DOHH2 (cell line): Measurements from ENCODE around the gene CMKLR1.

Experiments
- H3F3A ChIP-seq: fragments of 200-600 bp; sonication (generic), shearing (Covaris generic); 2 replicates; pipeline ENCODE4 v1.6.0; 2016; ENCODE audit warnings: antibody characterized with exemption, mild to moderate bottlenecking; ENCODE audit not compliant: control insufficient read depth, insufficient read depth
- H3K27ac ChIP-seq: fragments of 200-600 bp; sonication (generic); 2 replicates; pipeline ENCODE4 v1.5.1; 2014; ENCODE audit warnings: low read depth, mild to moderate bottlenecking, low read length, moderate library complexity
- H3K27me3 ChIP-seq: fragments of 200-600 bp; sonication (generic); 2 replicates; pipeline ENCODE4 v1.6.1; 2014; ENCODE audit warnings: mild to moderate bottlenecking, low read length, mixed read lengths; ENCODE audit not compliant: control insufficient read depth
- H3K36me3 ChIP-seq: fragments of 200-600 bp; sonication (generic); 2 replicates; pipeline ENCODE4 v1.6.1; 2014; ENCODE audit warnings: mild to moderate bottlenecking, low read length, moderate library complexity, mixed read lengths; ENCODE audit not compliant: control insufficient read depth
- H3K4me1 ChIP-seq: fragments of 200-600 bp; sonication (generic); 2 replicates; pipeline ENCODE4 v1.6.1; 2014; ENCODE audit warnings: mild to moderate bottlenecking, low read length, mixed read lengths; ENCODE audit not compliant: control insufficient read depth
- H3K4me2 ChIP-seq: fragments of 200-600 bp; sonication (generic); 2 replicates; pipeline ENCODE4 v1.6.0; 2014; ENCODE audit warnings: mild to moderate bottlenecking, low read length, moderate library complexity
- H3K4me3 ChIP-seq: fragments of 200-600 bp; sonication (generic); 2 replicates; pipeline ENCODE4 v1.5.1; 2014; ENCODE audit warnings: mild to moderate bottlenecking, low read length, mixed read lengths
- H3K79me2 ChIP-seq: fragments of 200-600 bp; sonication (generic); 2 replicates; pipeline ENCODE4 v1.6.1; 2014; ENCODE audit warnings: mild to moderate bottlenecking, low read length, mixed read lengths; ENCODE audit not compliant: control insufficient read depth
- H3K9me2 ChIP-seq: fragments of 200-600 bp; sonication (generic); replicated peaks from 2 replicates; pipeline ENCODE4 v1.6.1; 2014; ENCODE audit warnings: mild to moderate bottlenecking, low read length, mixed read lengths; ENCODE audit not compliant: control insufficient read depth
- H3K9me3 ChIP-seq: fragments of 200-600 bp; sonication (generic); 2 replicates; pipeline ENCODE4 v1.6.1; 2014; ENCODE audit warnings: antibody characterized with exemption, low read length, mixed read lengths; ENCODE audit not compliant: control insufficient read depth, insufficient read depth
- H4K20me1 ChIP-seq: fragments of 200-600 bp; sonication (generic); 2 replicates; pipeline ENCODE4 v1.6.0; 2014; ENCODE audit warnings: low read depth, mild to moderate bottlenecking, antibody characterized with exemption, low read length, moderate library complexity; ENCODE audit not compliant: control insufficient read depth, insufficient read depth
- CTCF ChIP-seq: fragments of 200-600 bp; sonication (generic); IDR thresholded peaks from one replicate; pipeline ENCODE4 v1.5.1; 2014; ENCODE audit warnings: antibody characterized with exemption, mild to moderate bottlenecking, low read depth, low read length; ENCODE audit not compliant: poor library complexity, severe bottlenecking
- EZH2phosphoT487 ChIP-seq: fragments of 200-600 bp; sonication (generic); IDR thresholded peaks from 2 replicates; pipeline ENCODE4 v1.6.1; 2017; ENCODE audit warnings: borderline replicate concordance, mild to moderate bottlenecking, antibody characterized with exemption, low read length, moderate library complexity, mixed read lengths

Gene CMKLR1

DNA sequence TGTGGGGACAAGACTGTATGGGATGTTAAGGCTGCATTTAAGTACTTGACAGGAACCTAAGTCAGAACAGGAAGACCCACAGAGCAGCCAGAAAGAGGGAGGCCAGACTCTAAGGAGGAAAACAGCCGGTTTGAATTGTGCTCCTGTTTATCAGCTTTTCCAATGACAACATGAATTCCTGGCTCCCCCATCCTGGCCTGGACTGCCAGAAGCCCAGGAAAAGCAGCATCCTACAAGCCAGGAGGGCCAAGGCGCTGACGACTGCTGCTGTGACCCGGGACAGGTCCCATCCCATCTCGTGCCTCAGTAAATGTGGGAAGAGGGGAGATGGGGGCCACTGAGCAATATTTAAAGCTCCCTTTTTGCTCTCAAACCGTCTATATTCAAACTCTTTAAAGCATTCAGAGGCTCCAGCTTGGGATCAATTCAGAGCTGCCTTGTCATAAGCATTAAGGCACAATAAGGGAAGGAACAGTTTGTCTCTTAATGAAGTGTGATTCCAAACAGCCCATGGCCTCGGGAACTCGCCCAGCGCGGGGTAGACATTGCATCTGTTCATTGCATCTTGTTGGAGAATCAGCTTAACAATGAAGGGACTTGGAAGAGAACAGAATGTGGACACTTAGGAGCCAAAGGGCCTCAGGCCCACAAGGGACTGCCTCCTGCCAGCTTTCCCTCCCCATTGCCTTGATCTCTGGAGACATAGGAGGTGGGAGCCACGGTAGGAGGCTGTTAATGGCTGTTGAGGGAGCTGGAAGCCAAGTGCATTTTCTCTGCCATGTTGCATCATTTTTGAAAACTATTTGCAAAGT, 49.6 kb downstream of the CMKLR1 start:
- Histone ChIP-seq H3K4me3 (no peak overlapping the region), H3K36me3 (no peaks in the 10 kb centered on the region), H3K27ac (no peak overlapping the region), H3K79me2 (no peaks in the 10 kb centered on the region), H4K20me1 (no peaks in the 10 kb centered on the region), H3F3A (no peaks in the 10 kb centered on the region), H3K4me2 (no peak overlapping the region), H3K9me2 (no peaks in the 10 kb centered on the region), H3K27me3 (peaks cover 8% of the 10 kb centered on the region), H3K4me1 (no peaks in the 10 kb centered on the region), H3K9me3 (no peaks in the 10 kb centered on the region)
- no peak for TF ChIP-seq CTCF
- no peak for TF ChIP-seq EZH2phosphoT487

DNA sequence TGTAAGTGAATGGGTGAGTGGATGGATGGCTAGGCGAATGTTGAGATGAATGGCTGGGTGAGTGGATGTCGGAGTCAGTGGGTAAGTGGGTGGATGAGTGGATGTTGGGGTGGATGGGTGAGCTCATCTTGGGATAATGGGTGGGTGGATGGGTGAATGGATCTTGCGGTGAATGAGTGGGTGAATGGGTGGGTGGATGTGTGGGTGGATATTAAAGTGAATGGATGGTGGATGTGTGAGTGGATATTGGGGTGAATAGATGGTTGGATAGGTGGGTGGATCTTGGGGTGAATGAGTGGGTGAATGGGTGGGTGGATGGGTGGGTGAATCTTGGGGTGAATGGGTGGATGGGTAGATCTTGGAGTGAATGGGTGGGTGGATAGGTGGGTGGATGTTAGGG, 51.9 kb downstream of the CMKLR1 start:
- no peak overlapping the region for H3K4me3 ChIP-seq
- peaks cover 3% of the 10 kb centered on the region; the same call in 1 of the 2 replicates for H3K27me3 ChIP-seq
- no peaks in the 10 kb centered on the region for H3K79me2 ChIP-seq
- no peak overlapping the region for H3K27ac ChIP-seq
- H3K36me3 ChIP-seq, result no peaks in the 10 kb centered on the region
- H3K9me2 ChIP-seq, result no peaks in the 10 kb centered on the region
- H3K4me2 ChIP-seq, result no peak overlapping the region
- H3K4me1 ChIP-seq, result no peaks in the 10 kb centered on the region
- no peaks in the 10 kb centered on the region for H3K9me3 ChIP-seq
- no peaks in the 10 kb centered on the region for H3F3A ChIP-seq
- no peaks in the 10 kb centered on the region for H4K20me1 ChIP-seq
- no peak for TF ChIP-seq EZH2phosphoT487
- no peak for TF ChIP-seq CTCF

- H3K27me3 ChIP-seq, result peaks cover 6% of the 10 kb centered on the region; the same call in 1 of the 2 replicates
- H3K4me1 ChIP-seq, result no peaks in the 10 kb centered on the region
- H4K20me1 ChIP-seq, result no peaks in the 10 kb centered on the region
- no peak overlapping the region for H3K27ac ChIP-seq
- H3F3A ChIP-seq, result no peaks in the 10 kb centered on the region
- TF ChIP-seq EZH2phosphoT487 (no peak), CTCF (no peak)
- no peaks in the 10 kb centered on the region for H3K79me2 ChIP-seq
- no peak overlapping the region for H3K4me3 ChIP-seq
- no peaks in the 10 kb centered on the region for H3K9me2 ChIP-seq
- H3K36me3 ChIP-seq, result no peaks in the 10 kb centered on the region
- H3K9me3 ChIP-seq, result no peaks in the 10 kb centered on the region
- H3K4me2 ChIP-seq, result no peak overlapping the region
These were observed 54.1 kb downstream of the CMKLR1 start for GRCh38 chr12:108285016-108285415.
